GM19043 (cell line): Measurements from ENCODE around the gene IGFBP2.

ENCODE experiments used
- ATAC-seq: cut with Tn5 transposase; IDR thresholded peaks from one replicate; pipeline ENCODE4 v1.9.1; 2021; ENCODE audit warnings: low read depth; ENCODE audit not compliant: unreplicated experiment

IGFBP2 gene

DNA sequence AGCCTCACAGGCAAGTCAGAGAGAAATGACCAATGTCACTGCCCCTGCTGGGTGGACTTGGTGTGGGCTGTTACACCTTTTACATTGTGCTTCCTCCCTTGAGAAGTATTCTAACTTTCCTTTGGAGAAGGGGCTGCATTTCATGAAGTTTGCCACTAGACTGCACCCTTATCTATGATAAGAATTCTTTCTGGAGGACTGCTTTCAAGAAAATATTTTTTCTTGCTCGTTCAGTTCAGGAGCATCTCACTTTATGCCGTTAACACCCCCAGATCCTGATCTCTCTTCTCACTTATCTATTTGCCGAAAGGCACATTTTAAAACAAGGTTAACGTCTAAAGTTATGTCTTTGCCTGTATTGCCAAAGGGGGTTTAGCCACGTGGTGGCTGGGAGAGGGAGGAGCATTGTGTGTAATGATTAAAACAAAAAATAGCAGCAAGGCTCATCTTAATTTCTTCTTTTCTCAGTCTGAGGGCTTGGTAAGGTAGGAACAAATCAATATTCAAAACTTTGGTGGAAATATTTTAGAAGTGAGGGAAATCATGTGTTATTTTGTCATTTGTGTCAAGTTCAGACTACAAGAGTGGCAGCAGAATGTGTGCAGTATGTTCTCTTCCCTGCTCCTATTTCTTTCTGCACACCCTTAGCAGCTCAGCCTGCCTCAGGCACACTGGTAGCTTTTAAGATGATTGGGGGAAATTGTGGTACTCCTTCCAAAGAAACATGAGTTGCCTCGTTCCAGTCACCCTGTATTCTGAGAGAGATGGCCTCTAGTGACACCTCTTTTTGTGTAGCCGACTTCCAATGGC lies 63.7 kb downstream of the IGFBP2 start:
- ATAC-seq: no peak

DNA sequence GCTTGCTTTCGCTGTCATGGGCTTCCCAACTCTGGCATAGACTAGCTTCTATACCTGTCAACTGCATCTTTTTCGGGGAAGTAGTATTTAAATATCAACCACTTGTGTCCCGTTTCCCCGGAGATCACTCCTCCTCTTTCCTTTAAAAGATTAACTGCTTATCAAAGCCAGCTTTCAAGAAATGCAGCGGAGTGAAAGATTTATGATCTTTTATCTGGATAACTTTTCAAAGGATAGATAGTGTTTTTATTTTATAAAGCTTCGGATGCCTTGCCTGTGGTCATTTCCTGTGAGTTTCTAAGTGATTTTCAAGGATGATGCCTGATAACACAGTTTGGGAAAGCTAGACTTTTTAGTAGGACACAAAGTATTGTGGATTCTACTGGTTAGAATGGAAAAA lies 65.1 kb downstream of the IGFBP2 start:
- no peak for ATAC-seq

DNA sequence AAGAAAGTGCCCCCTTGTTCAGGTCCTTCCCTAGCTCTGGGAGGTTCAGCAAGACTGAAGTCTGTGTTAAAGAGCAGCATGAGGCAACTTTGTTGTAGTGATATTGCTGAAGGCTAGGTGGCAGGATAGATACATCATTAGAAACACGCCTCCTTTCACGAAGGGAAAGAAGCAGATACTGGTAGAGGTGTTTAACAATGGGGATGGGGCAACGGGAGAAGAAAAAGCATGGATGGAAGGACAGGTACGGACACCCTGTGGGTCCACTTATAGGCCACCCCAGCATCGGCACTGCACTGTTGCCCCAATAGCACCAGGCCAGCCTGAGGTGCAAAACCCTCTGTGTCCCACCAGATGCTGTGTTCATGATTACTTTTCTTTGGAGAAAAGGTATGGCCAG lies 65.7 kb downstream of the IGFBP2 start:
- ATAC-seq: no peak

DNA sequence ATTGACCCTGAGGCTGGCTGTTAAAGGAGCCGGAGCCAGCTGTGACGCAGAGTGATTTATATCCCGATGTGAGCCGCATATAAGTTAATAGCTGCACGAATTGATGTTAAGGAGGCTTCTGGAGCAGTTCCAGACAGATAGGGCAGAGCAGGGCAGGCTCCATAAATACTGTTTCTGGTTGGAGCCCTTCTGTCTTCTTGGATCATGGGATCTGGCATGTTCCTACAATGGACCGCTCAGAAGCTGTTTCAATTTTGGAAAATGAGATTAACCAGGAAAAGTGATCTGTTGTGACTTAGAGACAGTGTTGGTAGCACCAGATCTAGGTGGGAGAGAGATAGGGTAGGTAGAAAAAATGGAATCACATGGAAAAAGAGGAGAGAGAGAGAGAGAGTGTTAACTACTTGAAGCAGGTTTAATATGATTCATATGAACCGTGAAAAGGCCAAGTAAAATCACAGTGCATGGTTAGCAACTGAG lies 66.9 kb downstream of the IGFBP2 start:
- ATAC-seq: no peak

DNA sequence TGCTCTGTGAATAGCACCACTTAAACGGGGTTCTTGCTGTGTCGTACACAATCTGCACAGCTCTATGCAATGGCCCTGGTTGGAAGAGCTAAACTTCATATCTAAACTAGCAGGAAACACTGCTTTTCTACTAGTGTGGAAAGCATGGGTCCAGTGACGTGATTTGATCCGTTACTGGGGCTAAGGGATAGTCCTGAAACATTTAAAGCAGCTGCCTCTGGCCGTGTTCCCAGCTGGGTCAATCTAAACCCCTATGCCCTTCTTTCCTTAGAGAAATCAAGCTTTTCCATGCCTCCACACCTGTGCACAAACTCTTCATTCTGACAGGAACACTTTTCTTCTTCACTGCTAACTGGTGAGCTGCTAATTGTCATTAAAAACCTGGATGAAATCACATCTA lies 67.6 kb downstream of the IGFBP2 start:
- no peak for ATAC-seq

DNA sequence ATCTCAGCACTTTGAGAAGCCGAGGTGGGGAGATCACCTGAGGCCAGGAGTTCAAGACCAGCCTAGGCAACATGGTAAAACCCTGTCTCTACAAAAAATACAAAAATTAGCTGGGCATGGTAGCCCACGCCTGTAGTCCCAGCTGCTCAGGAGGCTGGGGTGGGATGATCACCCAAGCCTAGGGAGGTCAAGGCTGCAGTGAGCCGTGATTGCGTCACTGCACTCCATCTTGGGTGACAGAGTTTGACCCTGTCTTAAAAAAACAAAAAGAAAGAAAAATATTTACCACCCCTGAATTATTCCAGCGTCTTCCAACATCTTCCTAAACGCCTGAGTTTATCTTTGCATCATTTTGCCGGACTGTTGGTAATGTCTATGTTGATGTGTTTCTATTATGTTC lies 68.3 kb downstream of the IGFBP2 start:
- no peak for ATAC-seq

DNA sequence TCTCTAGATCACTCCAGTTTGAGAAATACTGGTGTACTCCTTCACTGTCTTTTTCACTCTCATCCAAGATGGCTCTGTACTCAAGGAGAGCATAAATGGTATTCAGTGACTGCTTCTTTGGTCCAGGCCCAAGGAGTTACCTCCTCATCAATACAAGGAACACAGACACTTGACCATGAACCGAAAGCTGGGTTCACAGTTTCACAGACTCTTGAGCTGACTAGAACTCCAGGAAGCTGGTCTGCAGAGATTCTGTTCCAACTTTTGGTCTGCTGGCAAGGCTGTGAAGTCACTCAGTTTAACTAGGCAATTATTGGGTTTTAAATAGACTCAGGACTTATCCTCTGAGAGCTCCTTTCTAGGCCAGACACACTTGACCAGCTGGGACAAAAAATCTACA lies 69.5 kb downstream of the IGFBP2 start:
- no peak for ATAC-seq

DNA sequence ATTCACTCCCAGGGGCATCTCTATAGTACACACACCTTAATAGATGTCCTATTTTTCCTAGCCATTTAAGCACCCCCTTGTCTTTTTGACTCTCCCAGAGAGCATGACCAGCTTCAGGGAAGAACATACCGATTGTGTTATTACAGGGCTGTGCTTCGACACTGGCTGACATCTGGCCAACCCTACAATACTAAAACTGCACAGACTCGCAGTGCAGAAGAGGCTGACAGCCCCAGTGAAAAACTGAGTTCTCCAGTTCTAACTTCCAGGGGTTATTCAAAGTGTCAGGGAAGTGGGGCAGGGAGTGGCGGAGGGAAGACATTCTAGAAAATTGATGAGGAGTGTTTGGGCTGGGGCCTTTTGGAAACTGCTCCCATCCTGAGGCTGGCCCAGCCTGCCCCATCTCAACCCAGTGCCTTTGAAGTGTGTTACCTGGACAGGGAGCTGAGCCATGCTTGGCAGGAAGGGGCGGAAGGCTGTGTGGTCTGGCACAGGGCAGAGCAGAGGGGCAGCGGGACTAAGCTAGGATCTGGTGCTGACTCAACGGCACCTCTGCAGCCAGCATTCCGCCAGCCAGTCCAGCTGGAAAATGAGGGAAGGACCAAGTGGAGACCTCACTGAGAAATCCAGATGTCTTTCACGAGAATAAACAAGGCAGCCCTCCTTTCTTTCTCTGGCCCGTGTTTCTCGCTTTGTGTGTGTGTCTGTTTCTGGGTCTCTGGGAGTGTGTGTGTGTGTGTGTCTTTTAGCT lies 77.5 kb downstream of the IGFBP2 start:
- no peak for ATAC-seq

DNA sequence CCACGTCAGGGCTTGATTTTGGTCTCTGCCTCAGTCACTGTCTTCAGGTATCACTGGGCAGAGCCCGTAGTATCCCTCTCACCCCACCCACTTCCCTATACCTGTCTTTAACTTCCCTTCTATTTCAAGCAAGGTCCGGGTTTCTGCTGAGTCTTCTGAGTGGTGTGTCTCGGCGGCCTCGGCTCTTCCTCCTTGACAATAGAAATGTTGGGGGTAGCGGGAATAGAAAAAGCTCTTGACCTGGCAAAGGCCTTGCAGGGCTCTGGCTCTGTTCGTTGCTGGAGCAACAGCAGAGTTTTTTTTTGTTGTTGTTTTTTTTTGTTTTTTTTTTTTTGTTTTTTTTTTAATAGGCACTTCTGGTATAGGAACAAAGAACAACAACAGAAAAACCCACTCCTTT lies 78.1 kb downstream of the IGFBP2 start:
- ATAC-seq: no peak

DNA sequence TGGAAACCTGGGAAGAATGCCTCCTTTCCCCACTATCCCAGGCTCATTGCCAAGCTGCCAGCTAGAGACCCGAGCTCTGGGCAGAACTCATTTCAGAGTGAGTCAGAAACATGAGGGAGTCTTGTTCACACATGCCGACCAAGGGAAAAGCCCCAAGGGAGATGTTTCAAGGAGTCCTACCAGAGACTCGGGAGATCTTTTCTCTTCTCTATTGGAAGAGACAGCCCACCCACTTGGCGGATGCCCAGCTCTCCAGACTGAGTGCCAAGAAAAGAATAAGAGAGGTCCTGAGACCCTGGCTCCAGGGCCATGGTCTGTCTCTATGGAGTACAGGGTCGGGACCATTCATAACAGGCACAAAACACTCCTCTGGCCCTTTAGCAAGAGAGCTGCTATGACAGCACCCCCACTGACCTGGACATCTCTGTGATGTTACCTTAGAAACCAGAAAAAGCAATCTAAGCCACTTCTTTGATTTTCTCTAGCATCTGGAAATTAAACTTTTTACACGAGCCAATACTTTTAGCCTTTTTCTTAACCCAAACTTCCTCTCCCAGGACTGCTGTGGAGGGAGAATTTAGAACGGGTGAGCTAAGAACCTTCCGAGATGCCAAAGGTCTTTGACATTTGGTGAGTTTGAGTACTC lies 80.6 kb downstream of the IGFBP2 start:
- ATAC-seq: no peak
